Liver (tissue), 9 donors: Measurements from ENCODE around the gene PSTPIP1. TPM values are rescaled to one million over a fixed set of nuclear protein-coding genes. Genes with fewer than 3 reads are reported as not detected.

Source experiments
- DNase-seq: peaks from one replicate; pipeline ENCODE4 v3.0.0-alpha.2; 2017; ENCODE audit warnings: low spot score
- H3K27ac ChIP-seq, 2 donors: one replicate each; pipeline ENCODE4 v1.7.0; 2013; ENCODE audit warnings: inconsistent platforms in 2 of 2, low read length in 2 of 2, control low read depth in 1 of 2, low read depth in 1 of 2, mild to moderate bottlenecking in 1 of 2
- H3K27me3 ChIP-seq, 4 donors: one replicate each; pipeline versions ENCODE4 v1.6.1 to v1.7.0; 2013; ENCODE audit warnings: low read length in 3 of 4, inconsistent platforms in 1 of 4, mild to moderate bottlenecking in 1 of 4, moderate library complexity in 1 of 4; ENCODE audit not compliant: control insufficient read depth in 4 of 4, insufficient read depth in 4 of 4
- H3K36me3 ChIP-seq, 4 donors: one replicate each; pipeline versions ENCODE4 v1.6.1 to v1.7.0; 2013; ENCODE audit warnings: low read length in 3 of 4, mild to moderate bottlenecking in 3 of 4, low read depth in 1 of 4, moderate library complexity in 1 of 4; ENCODE audit not compliant: control insufficient read depth in 4 of 4, insufficient read depth in 3 of 4
- H3K4me1 ChIP-seq, 4 donors: one replicate each; pipeline versions ENCODE4 v1.6.1 to v1.7.0; 2013; ENCODE audit warnings: low read length in 3 of 4, mild to moderate bottlenecking in 3 of 4, moderate library complexity in 1 of 4; ENCODE audit not compliant: control insufficient read depth in 4 of 4, insufficient read depth in 4 of 4
- H3K4me3 ChIP-seq, 3 donors: one replicate each; pipeline versions ENCODE4 v1.6.1 to v1.7.0; 2013; ENCODE audit warnings: low read length in 3 of 3, control low read depth in 1 of 3, low read depth in 1 of 3, mild to moderate bottlenecking in 1 of 3
- H3K9ac ChIP-seq, 2 donors: one replicate each; pipeline ENCODE4 v1.7.0; 2013; ENCODE audit warnings: low read length in 2 of 2, mild to moderate bottlenecking in 2 of 2, moderate library complexity in 2 of 2, control low read depth in 1 of 2, low read depth in 1 of 2
- H3K9me3 ChIP-seq, 4 donors: one replicate each; pipeline versions ENCODE4 v1.6.1 to v1.7.0; 2013; ENCODE audit warnings: low read length in 3 of 4; ENCODE audit not compliant: control insufficient read depth in 4 of 4
- EGR1 ChIP-seq, 2 donors: IDR thresholded peaks; 2 replicates each; pipeline ENCODE4 v1.6.1; 2016 to 2018; ENCODE audit warnings: antibody characterized with exemption in 2 of 2, low read depth in 2 of 2
- FOXA1 ChIP-seq: IDR thresholded peaks from 2 replicates; pipeline ENCODE4 v1.6.1; 2016; ENCODE audit warnings: antibody characterized with exemption
- FOXA2 ChIP-seq: IDR thresholded peaks from 2 replicates; pipeline ENCODE4 v1.6.1; 2016; ENCODE audit warnings: antibody characterized with exemption
- GABPA ChIP-seq, 2 donors: IDR thresholded peaks in 1 of 2; conservative IDR thresholded peaks in 1 of 2; 2 replicates each; pipeline ENCODE4 v1.6.1; 2016; ENCODE audit warnings: antibody characterized with exemption in 2 of 2, mild to moderate bottlenecking in 1 of 2, moderate library complexity in 1 of 2
- HNF4A ChIP-seq, 2 donors: conservative IDR thresholded peaks; 2 replicates each; pipeline ENCODE4 v1.6.1; 2016; ENCODE audit warnings: antibody characterized with exemption in 2 of 2, mild to moderate bottlenecking in 2 of 2
- HNF4G ChIP-seq: IDR thresholded peaks from 2 replicates; pipeline ENCODE4 v1.6.1; 2016; ENCODE audit warnings: antibody characterized with exemption
- NR2F2 ChIP-seq: IDR thresholded peaks from 2 replicates; pipeline ENCODE4 v1.6.1; 2016; ENCODE audit warnings: antibody characterized with exemption
- SP1 ChIP-seq: IDR thresholded peaks from 2 replicates; pipeline ENCODE4 v1.6.1; 2018; ENCODE audit warnings: antibody characterized with exemption, mild to moderate bottlenecking
- TAF1 ChIP-seq: conservative IDR thresholded peaks from 2 replicates; pipeline ENCODE4 v1.6.1; 2016; ENCODE audit warnings: antibody characterized with exemption, mild to moderate bottlenecking
- YY1 ChIP-seq: IDR thresholded peaks from 2 replicates; pipeline ENCODE4 v1.6.1; 2016; ENCODE audit warnings: antibody characterized with exemption, mild to moderate bottlenecking
- WGBS: extraction: QIAGEN DNeasy Blood & Tissue Kit; methylation state at CpG from one replicate; pipeline ENCODE4 v1.1.7; 2013; 5-methylcytosine and 5-hydroxymethylcytosine counted together
- polyA plus RNA-seq, 2 donors: library from polyadenylated mRNA; stranded (reverse) in 1 of 2; unstranded in 1 of 2; fragments of 200-250 nt in 1 of 2; fragments of >200 nt in 1 of 2; fragmentation: Nextera tagmentation in 1 of 2; extraction: Ambion mirVana in 1 of 2; gene quantifications; one replicate each; pipeline versions ENCODE4 v1.2.1 to v1.2.3, GENCODE V29; 2013 to 2015
- total RNA-seq, 2 donors: library from RNA; depleted of rRNA; stranded (reverse); fragments of >200 nt; gene quantifications; one replicate each; pipeline ENCODE4 v1.2.3, GENCODE V29; 2014
- TF ChIP-seq, protein P1 (sequence below): fragments of 150-350 bp; IDR thresholded peaks from 2 replicates; pipeline ENCODE4 v1.5.1; 2017; ENCODE audit warnings: improper control_type of control experiment, low read depth, low read length; ENCODE audit not compliant: missing input control
- TF ChIP-seq, protein P2 (sequence below): IDR thresholded peaks from 2 replicates; pipeline ENCODE4 v1.6.1; 2016; ENCODE audit warnings: antibody characterized with exemption
- TF ChIP-seq, protein P3 (sequence below): IDR thresholded peaks from 2 replicates; pipeline ENCODE4 v1.6.1; 2016; ENCODE audit warnings: antibody characterized with exemption, mild to moderate bottlenecking
- donor health status: healthy.
- donor health status: healthy.
- donor health status: healthy.
- donor health status: healthy.
- donor health status: healthy.

Gene PSTPIP1
- total and polyA plus RNA-seq, 4 donors, result 1.1 to 4.6 (median 3.0) TPM

GRCh38 chr15:76945494-76946093 is 49.3 kb upstream of the PSTPIP1 start (continued):
- TF ChIP-seq, protein P1, sequence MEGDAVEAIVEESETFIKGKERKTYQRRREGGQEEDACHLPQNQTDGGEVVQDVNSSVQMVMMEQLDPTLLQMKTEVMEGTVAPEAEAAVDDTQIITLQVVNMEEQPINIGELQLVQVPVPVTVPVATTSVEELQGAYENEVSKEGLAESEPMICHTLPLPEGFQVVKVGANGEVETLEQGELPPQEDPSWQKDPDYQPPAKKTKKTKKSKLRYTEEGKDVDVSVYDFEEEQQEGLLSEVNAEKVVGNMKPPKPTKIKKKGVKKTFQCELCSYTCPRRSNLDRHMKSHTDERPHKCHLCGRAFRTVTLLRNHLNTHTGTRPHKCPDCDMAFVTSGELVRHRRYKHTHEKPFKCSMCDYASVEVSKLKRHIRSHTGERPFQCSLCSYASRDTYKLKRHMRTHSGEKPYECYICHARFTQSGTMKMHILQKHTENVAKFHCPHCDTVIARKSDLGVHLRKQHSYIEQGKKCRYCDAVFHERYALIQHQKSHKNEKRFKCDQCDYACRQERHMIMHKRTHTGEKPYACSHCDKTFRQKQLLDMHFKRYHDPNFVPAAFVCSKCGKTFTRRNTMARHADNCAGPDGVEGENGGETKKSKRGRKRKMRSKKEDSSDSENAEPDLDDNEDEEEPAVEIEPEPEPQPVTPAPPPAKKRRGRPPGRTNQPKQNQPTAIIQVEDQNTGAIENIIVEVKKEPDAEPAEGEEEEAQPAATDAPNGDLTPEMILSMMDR, result no peak

DNA sequence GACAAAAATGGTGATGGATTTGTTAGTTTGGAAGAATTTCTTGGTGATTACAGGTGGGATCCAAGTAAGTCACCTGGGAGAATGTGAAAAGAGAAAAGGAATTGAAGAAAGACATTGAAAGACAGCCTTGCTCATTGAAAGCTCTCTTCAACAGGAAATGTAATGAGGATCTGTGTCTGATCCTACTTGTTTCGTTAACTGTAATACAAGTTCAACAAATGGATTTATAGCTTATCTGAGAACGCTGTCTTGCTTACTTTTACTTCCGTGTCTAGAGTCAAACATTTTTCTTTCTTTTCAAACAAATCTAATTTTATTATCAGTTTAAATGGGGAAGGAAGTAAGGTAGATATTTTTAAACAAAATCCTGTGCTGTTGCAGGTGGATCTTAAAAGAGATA is 47.5 kb upstream of the PSTPIP1 start:
- Histone ChIP-seq H3K9me3 (no peaks in the 10 kb centered on the region), H3K36me3 (peaks cover 4 to 29% (median 13%) of the 10 kb centered on the region in 4 donors), H3K27ac (no peak overlapping the region), H3K9ac (no peak overlapping the region), H3K27me3 (no peaks in the 10 kb centered on the region), H3K4me1 (no peaks in the 10 kb centered on the region), H3K4me3 (no peak overlapping the region)
- DNase-seq, result no peak
- TF ChIP-seq YY1 (no peak), EGR1 (IDR thresholded peaks at IDR 0.05; ENCODE audit: low read depth in 2 of 2) (no peak), HNF4A (conservative IDR thresholded peaks at IDR 0.05) (no peak), NR2F2 (no peak), GABPA (IDR thresholded peaks at IDR 0.05 in 1 of 2, conservative IDR thresholded peaks at IDR 0.05 in 1 of 2) (no peak), TAF1 (no peak), FOXA1 (no peak), HNF4G (no peak), FOXA2 (no peak)
- TF ChIP-seq, protein P2, sequence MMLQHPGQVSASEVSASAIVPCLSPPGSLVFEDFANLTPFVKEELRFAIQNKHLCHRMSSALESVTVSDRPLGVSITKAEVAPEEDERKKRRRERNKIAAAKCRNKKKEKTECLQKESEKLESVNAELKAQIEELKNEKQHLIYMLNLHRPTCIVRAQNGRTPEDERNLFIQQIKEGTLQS, result no peak
- TF ChIP-seq, protein P3, sequence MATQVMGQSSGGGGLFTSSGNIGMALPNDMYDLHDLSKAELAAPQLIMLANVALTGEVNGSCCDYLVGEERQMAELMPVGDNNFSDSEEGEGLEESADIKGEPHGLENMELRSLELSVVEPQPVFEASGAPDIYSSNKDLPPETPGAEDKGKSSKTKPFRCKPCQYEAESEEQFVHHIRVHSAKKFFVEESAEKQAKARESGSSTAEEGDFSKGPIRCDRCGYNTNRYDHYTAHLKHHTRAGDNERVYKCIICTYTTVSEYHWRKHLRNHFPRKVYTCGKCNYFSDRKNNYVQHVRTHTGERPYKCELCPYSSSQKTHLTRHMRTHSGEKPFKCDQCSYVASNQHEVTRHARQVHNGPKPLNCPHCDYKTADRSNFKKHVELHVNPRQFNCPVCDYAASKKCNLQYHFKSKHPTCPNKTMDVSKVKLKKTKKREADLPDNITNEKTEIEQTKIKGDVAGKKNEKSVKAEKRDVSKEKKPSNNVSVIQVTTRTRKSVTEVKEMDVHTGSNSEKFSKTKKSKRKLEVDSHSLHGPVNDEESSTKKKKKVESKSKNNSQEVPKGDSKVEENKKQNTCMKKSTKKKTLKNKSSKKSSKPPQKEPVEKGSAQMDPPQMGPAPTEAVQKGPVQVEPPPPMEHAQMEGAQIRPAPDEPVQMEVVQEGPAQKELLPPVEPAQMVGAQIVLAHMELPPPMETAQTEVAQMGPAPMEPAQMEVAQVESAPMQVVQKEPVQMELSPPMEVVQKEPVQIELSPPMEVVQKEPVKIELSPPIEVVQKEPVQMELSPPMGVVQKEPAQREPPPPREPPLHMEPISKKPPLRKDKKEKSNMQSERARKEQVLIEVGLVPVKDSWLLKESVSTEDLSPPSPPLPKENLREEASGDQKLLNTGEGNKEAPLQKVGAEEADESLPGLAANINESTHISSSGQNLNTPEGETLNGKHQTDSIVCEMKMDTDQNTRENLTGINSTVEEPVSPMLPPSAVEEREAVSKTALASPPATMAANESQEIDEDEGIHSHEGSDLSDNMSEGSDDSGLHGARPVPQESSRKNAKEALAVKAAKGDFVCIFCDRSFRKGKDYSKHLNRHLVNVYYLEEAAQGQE, result no peak
- 89% methylated on average over 3 of the region's 3 CpGs for WGBS

DNA sequence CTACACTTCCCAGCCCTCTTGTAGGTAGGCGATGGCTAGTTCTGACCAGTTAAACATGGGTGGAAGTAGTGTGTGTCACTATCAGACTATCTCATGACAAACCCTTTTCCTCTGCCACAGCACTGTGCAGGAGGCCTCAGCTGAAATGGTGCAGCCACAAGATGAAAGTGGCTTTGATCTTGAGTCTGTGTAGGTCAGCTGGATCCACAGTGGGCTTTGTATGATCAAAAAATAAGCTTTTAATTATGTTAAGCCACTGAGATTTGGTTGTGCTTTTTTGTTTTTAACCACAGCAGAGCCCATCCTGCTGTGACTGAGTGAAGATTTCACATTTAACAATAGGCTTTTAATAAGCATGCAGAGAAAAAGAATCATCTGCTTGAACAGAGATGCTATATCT is 43.7 kb upstream of the PSTPIP1 start:
- no peak overlapping the region for H3K9ac ChIP-seq
- no peak for TF ChIP-seq YY1
- TF ChIP-seq SP1, result no peak
- no peak for TF ChIP-seq GABPA (IDR thresholded peaks at IDR 0.05 in 1 of 2, conservative IDR thresholded peaks at IDR 0.05 in 1 of 2)
- DNase-seq, result no peak
- H3K36me3 ChIP-seq, result peaks cover 0 to 22% (median 9%) of the 10 kb centered on the region in 4 donors
- WGBS, result 91% methylated on average over 1 of the region's 1 CpG
- no peaks in the 10 kb centered on the region for H3K4me1 ChIP-seq
- no peak overlapping the region for H3K27ac ChIP-seq
- no peaks in the 10 kb centered on the region for H3K9me3 ChIP-seq
- no peaks in the 10 kb centered on the region for H3K27me3 ChIP-seq
- no peak overlapping the region for H3K4me3 ChIP-seq
